HCT116 (cell line): ENCODE data around the gene INSRR.

Source experiments
- CBX3 ChIP-seq: IDR thresholded peaks from 2 replicates; pipeline ENCODE4 v1.6.1; 2012; ENCODE audit warnings: low read depth
- CTCF ChIP-seq, 3 experiments: fragments of 200-600 bp in 1 of 3; sonication (generic) in 1 of 3; IDR thresholded peaks in 2 of 3; conservative IDR thresholded peaks in 1 of 3; 2 replicates each; pipeline ENCODE4 v1.5.1; 2012 to 2017; ENCODE audit warnings: low read depth in 2 of 3, low read length in 2 of 3, antibody characterized with exemption in 1 of 3, borderline replicate concordance in 1 of 3, control low read depth in 1 of 3, mild to moderate bottlenecking in 1 of 3, mixed read lengths in 1 of 3, mixed run types in 1 of 3, moderate library complexity in 1 of 3; ENCODE audit not compliant: insufficient read depth in 1 of 3
- ELF1 ChIP-seq: IDR thresholded peaks from 2 replicates; pipeline ENCODE4 v1.6.1; 2012; ENCODE audit warnings: low read depth, borderline replicate concordance
- EZH2 ChIP-seq: fragments of 200-600 bp; sonication (generic); IDR thresholded peaks from 2 replicates; pipeline ENCODE4 v1.6.1; 2017; ENCODE audit warnings: antibody characterized with exemption, mixed run types
- JUND ChIP-seq: IDR thresholded peaks from 2 replicates; pipeline ENCODE4 v1.6.1; 2012
- MAX ChIP-seq: IDR thresholded peaks from 2 replicates; pipeline ENCODE4 v1.6.1; 2012
- POLR2A ChIP-seq: IDR thresholded peaks from 2 replicates; pipeline ENCODE4 v1.7.0; 2011; ENCODE audit warnings: borderline replicate concordance; ENCODE audit not compliant: insufficient read depth, insufficient read length; ENCODE audit errors: extremely low read depth
- POLR2AphosphoS5 ChIP-seq: IDR thresholded peaks from 2 replicates; pipeline ENCODE4 v1.6.1; 2011; ENCODE audit warnings: mild to moderate bottlenecking, low read depth, low read length, moderate library complexity
- REST ChIP-seq: IDR thresholded peaks from 2 replicates; pipeline ENCODE4 v1.6.1; 2012; ENCODE audit warnings: low read depth
- SIN3A ChIP-seq: IDR thresholded peaks from 2 replicates; pipeline ENCODE4 v1.6.1; 2012; ENCODE audit warnings: low read depth
- YY1 ChIP-seq: IDR thresholded peaks from 2 replicates; pipeline ENCODE4 v1.6.1; 2011; ENCODE audit warnings: low read length, low read depth, moderate library complexity, mild to moderate bottlenecking; ENCODE audit not compliant: insufficient replicate concordance; ENCODE audit errors: extremely low read depth

GRCh38 chr1:156857532-156857931 is 1.4 kb downstream of the INSRR start:
- TF ChIP-seq CTCF (IDR thresholded peaks at IDR 0.05 in 2 of 3, conservative IDR thresholded peaks at IDR 0.05 in 1 of 3; ENCODE audit: borderline replicate concordance in 1 of 3, insufficient read depth in 1 of 3, low read depth in 2 of 3, low read length in 2 of 3) (no peak), POLR2A (no peak), POLR2AphosphoS5 (no peak), MAX (no peak), REST (no peak), EZH2 (no peak), JUND (no peak), SIN3A (no peak), YY1 (no peak), CBX3 (no peak), ELF1 (no peak)
